HG03097 (cell line): ENCODE data around the gene TBC1D3B.
"Not testable (repeated sequence)": the region's sequence is repeated elsewhere in the genome, so short reads cannot be mapped to it uniquely, and the experiment has no call there.

ENCODE experiments used
- ATAC-seq: cut with Tn5 transposase; IDR thresholded peaks from one replicate; pipeline ENCODE4 v1.9.1; 2021; ENCODE audit not compliant: unreplicated experiment, low FRiP score

The TBC1D3B gene

DNA sequence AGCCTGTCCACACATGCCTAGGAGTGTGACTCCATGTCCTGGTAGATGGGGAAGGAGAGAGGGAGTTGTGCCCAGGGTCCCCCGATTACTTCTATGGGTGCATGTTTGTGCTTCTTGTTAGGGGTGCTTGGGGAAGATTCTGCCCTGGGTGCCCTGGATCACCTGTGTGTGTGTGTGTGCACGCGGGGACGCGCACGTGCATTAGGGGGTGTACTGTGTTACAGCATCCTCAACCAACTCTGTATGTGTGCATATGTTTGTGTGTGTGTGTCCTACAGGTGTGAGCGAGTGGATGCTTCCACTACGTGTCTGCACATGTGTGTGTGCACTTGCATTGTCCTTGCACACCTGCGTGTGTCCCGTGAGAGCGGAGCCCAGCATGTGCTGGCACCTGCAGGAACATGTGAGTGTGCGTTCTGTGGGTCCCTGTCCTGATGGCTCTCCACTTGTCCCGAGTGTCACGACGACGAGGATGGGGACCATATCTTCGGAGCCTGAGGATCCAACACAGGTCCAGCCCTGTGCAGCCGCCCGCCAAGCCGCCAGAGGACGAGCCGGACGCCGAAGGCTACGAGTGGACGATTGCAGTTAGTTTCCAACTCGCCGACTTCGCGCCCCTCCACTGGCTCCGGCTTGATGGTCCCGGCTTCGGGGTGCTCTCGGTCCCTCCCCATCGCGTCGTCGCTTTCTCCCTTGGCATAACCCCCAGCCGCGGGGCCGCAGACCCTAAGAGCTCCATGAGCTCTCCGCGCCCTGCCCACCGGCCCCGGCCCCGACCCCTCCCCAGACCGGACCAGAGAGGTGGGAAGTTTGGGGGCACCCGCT, 6.0 kb upstream of the TBC1D3B start:
- ATAC-seq = no peak

DNA sequence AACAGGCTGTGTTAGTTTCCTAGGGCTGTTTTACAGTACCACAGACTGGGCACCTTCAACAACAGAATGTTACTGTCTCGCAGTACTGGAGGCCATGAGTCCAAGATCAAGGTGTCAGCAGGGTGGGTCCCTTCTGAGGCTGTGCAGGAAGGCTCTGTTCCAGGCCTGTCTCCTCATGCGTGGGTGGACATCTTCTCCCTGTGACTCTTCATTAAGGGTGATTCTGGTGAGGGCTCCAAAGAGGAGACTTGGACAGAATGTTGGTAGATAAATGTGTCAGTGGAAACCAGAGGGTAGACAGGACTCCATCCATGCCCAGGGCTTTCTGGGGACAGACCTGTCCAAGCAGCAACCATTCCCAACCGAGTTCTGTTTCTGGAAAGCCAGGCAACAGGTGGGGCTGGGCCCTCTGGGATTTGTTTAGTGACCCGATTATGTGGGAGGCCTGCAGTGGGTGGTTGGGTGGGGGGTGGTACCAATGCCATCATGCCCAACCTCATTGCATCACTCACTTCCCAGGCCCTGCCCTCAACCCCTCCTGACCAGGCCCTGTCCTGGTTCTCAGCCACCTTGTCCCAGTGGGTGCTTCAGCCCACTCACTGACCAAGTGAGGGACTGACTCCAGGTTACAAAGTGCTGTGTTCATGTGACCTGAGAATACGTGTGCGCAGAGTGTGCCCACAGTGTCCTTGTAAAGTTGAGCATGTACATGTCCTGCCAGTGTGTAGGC, 5.2 kb upstream of the TBC1D3B start:
- not testable (repeated sequence) for ATAC-seq

DNA sequence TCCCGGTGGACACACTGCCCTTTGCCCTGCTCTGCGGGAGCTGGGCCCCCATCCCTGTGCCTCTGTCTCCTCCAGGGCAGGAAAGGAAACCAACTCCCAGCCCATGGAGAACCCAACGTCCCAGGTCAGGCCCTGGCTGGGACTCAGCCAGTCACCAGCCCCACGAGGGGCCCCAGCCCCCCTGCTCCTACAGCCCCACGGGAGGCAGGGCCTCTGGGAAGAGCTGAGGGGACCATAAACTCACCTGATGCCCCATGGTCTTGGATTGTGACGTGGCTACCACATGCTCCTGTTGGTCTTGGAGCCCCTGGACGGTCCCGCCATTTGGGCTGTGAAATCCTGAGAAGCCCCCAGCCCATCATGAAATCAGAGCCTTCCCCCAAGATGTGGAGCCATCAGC, 7.6 kb downstream of the TBC1D3B start:
- not testable (repeated sequence) for ATAC-seq

DNA sequence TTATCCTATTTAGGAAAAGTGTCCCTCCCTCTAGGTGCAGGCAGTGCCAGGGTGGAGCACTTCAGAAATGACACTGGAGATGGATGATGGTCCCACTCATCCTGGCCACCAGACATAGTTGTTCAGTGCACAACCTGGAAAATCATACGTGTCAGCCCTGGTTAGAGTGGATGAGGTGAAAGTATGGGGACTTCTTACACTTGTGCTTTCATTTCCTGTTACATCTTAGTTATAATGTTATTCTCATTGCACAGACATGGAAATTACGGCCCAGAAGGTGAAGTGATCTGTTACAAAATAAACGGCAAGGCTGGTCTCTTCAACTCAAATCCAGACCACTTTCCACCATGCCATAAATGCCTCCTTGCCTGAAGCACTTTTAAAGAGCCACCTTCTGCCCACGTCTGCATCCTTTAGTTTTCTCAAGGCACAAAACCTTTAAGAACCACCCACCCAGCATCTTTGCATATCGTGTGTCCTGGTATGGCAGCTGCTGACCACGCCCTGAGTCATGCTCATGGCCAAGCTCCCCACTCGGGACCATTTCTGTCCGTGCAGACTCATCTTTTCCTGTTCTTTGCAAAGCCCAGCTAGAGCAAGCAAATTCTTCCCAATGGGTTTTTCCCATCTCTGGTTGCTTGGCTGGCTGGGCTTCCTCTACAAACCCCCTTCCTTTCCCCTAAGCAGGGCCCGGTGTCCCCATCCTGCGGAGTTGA, 22.4 kb downstream of the TBC1D3B start:
- no peak for ATAC-seq

DNA sequence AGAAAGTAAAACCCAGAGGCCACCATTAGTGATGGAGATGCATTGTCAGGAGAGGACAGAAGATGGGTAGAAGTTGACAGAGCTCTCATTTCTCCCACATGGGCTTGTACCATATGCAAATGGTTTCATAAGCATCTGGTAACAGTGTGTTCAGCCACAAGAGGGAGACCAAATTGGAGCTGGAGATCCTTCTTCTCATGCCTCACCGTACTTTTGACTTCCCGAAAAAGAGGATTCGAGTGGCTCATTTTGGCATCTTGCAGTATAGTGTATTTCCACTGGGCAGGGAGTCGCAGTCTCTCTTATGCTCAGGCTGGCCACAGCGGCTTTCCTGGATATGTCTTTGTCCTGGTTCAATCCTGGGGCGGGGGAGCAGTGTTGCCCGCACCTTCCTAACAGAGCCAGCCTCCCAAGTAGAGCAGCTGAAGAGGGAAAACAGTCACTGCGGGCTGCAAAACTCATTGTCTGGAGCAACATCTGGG, 23.8 kb downstream of the TBC1D3B start:
- no peak for ATAC-seq

DNA sequence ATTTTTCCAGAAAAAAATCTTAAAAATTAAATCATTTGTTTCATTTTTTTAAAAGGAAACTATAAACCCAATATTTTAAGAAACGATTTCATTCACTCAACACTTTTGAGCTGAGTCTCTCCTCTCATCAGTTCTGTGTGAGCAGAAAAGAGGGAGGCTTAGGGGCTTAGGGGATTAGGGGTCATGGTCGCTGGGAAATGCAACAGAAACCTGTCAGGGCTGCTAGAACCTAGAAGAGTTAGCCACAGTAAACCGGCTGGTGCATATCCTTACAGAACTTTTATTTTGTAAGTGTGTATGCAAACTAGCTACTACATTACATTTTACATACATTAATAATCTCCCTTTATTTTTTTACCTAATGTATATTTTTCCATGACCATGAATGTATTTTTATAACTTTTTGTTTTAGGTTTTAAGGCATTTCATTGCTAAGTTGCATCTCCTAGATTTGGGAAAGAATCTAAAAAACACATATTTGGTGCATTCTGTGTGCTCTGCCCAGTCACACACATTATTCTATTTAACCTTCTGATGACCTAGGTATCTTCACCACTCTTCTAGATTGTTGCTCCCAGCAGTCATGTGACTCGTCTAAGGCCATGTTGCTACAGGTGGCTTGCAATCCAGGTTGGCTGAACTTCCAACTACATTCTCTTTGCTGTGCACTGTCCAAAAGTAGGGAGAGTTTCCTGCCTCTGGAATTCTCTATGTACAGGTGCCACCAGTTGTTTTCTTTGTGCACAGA, 24.4 kb downstream of the TBC1D3B start:
- ATAC-seq = no peak

DNA sequence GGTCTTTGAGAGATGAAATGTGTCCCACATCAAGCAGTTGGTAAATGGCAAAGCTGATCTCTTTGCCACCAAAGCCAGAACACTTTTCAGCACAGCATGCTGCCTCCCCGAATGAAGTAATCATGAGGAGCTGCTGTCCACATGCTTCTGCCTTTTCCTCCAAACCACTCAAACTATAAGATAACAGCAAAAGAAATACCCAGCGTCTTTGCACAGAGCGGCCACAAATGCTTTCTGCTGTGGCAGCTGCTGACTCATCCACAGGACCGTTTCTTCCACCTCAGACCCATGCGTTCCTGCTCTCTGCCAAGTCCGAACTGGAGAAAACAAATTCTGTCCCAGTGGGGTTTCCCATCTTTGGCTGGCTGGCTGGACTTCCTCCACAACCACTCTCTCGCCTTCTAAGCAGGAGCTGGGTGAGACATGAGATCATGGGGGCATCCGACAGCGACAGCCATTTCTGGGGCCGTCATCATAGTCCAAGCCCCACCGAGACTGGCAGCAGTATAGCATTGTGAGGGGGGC, 27.1 kb downstream of the TBC1D3B start:
- no peak for ATAC-seq

DNA sequence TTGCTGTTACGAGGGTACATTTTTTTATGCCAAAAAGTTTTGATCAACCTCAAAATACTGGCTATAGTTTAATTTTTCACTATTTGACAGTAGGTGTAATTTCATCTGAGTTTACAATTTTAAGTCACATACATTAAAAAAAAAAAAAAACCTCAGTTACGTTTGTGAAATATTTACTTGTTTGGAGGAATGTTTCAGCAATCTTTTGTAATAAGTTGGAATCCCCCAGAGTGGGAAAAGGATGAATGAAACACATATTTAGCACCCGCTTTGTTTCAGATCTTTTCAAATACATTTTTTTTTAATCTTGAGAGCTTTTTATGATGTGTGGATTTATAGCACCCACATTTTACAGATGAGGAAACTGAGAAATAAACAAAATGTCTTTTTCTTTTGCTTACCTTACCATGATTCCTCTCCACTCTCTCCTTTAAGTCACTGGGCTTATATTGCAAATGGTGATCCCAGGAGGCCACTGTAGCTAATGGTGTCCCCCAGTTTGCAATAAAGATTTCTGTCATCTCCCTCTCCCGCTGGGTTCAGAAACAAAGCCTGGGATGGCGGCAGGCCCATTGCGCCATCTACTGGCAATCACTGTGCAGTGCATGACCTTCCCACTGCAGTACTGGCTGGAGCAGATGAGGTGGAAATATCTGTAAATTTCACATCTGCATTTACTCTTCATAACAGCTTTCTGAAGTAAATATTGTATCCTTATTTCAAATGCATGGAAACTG, 27.7 kb downstream of the TBC1D3B start:
- no peak for ATAC-seq

DNA sequence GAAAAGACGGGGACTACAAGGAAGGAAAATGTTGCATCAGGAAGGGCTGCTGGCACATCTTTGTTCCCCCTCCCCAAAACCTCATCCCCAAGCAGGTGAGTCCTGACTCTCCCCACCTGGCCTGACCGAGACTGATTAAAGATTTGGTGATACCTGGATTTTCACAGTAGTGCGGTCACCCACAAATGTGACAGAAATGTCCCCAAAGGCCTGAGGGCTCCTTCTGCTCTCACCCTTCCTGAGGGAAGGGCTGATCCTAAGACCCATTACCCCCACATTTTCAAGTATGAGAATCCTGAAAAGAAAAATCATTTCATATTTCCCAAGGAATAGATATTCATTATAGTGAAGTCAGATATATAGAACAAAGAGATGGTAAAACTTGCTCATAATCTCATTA, 28.8 kb downstream of the TBC1D3B start:
- ATAC-seq = no peak

DNA sequence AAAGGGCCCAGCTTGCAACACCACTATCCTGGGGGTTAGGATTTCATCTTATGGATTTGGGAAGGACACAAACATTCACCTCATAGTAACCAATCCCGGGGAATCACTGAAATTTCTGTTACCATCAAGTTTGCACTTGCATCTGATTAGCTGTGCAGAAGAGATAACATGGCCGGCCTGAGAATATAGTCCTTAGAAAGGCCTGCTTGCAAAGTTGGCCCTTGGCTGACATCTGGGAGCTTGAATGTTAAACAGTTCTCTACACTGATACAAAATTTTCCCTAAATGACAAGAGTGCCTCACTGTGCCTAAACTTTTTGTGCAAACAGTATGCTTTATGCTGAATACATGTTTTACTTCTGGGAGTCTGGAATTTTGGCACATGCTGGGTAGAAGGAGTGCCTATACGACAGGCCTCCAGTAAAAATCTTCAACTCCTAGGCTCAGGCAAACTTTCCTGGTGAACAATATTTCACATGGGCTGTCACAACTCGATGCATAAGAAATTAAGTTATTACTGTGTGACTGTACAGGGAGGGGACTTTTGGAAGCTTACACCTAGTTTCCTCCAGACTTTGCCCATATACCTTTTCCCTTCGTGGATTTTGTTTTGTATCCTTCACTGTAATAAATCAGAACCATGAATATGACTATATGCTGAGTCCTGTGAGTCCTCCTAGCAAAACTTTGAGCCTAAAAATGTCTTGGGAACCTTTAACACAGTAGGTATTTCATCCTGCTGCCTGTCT, 31.3 kb downstream of the TBC1D3B start:
- ATAC-seq = no peak

DNA sequence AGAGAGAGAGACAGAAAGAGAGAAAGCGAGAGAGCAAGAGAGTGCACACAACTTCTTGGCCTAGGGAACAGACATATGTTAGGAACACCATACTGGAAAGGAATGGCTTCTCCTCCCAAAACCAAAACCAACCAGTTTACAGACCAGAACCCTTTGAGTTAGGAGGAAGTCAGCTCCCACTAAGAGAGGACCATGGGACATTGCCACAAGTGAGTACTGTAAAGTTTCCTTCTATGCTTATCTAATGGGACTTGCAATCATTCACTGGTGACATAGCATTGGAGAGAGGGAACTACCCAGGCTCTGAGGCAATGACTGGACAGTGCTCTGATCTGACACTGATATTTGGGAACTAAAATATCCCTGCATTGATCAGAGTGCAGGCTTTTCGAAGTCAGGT, 32.4 kb downstream of the TBC1D3B start:
- no peak for ATAC-seq

DNA sequence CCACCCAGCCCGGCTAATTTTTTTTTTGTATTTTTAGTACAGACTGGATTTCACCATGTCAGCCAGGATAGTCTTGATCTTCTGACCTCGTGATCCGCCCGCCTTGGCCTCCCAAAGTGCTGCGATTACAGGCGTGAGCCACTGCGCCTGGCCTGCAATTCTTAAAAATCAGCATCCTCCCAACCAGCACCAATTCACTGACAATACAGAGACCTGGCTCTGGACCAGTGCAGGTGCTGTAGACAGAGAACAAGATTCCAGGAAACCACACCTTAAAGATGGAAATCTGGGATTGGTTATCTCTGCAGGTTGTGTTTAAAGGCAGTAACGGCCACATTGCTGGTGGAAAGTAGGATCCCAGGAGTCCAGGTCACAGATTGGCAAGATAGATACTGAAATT, 33.6 kb downstream of the TBC1D3B start:
- no peak for ATAC-seq

DNA sequence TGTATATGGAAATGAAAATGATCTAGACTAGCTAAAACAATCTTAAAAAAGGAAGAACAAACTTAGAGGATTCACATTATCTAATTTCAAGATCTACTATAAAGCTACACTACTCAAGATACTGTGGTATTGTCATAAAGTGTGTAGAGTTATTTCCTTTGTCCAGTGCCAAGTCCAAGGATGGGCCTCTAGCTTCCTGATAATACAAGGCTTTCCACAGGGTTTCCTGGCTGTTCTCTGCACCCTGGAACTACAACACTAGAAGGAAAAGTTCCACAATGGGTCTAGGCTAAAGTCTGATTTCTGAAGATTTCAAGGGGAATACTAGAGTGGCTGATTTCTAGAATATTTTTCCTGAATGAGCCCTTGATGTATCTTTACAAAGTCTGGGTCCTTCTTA, 34.2 kb downstream of the TBC1D3B start:
- ATAC-seq = no peak

DNA sequence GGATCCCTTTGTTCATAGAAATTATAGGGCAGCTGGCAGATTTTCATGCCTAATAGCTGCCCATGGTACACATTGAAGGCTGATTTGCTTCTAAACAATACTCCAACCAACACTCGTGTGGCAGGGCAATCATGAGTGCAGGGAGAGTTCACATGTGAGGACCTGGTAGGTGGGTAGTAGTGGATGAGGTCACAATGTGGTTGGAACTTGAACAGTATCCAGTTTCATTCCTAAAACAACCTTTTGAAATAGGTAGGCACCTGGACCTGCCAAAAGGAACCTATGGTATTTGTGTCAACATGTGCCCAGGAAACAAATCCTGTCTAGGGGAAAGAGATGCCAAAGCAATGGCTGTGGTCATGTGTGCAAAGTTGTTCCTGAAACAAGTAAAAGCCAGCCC, 40.0 kb downstream of the TBC1D3B start:
- ATAC-seq = no peak

DNA sequence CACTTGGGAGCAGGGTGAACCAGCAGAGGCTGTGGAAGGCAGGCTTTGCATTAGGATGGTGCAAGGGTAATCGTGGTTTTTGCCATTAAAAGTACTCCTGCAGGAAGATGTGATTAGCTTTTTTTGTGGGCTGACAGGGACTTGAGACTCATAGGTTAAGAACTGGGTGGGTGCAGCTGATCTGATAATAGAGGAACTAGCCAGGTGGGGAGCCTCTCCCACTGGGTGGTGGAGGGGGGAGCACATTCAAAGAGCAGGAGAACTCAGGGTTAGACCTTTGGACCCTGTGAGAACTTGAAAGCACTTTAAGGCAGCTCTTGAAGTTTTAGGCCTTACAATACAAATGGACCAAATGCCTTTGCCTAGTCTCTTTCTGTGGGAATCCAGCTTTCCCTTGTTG, 40.4 kb downstream of the TBC1D3B start:
- no peak for ATAC-seq

DNA sequence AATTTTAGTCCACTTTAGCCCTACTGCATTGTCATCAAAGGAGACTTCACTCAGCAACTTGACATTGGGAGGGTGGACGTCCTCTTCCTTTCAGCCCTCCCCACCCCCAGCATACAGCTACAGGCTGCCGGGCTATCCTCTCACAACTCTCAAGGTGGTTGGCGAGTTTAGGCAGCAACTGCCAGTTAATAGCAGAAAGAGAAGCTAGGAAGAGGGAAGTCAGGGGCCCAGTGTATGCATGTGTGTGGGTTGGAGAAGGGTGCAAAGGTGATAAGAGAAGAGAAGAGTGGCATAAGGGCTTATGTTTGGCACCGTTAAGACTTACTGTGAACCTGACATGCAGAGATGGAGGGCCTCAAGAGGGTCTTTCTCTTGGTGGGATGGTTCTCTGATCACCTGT, 41.0 kb downstream of the TBC1D3B start:
- no peak for ATAC-seq

DNA sequence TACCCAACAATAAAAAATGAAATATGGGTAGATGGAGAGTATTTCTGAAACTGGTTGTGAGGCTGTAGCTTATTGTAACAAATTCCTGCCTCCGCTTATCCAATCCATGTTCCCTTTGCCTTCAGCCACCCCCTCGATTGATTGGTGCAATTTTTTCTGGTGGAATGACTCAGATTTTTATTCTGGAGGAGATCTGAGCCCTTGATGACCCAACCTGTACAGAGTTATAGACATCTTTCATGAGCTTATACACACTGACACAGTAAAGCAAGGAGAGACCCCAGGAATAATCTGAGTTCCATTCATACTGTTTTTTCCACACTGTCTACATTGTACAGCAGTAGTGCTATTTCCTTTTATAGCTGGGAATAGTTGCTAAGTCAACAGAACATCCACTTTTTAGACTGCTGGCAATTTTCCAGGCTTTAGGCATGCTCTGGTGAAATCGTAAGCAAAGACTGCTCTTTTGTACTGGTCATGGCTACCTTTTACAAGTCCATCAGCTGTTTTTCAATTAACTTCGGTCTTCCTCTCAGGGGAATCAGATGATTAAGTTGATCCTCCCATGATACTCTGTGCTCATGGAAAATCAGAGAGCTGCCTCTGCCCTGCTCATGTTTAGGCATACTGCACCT, 42.7 kb downstream of the TBC1D3B start:
- no peak for ATAC-seq

DNA sequence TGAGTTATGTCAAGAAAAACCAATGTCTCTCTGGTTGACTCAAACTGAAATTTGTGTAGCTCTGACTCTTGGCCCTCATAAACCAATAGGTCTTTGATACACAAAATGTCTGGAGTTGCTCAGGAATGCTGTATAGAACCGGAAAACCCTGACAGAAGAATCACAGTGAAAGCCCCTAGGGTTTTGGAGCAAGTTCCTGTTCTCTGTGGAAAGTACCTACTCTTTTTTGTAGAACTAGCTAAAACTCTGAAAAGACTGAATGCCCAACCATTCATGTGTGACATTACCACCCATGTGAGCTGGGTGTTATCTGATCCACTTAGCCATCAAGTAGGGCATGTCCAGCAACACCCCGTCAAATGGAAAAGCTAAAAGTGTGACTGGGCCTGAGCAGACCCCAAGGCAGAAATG, 44.0 kb downstream of the TBC1D3B start:
- ATAC-seq = no peak

DNA sequence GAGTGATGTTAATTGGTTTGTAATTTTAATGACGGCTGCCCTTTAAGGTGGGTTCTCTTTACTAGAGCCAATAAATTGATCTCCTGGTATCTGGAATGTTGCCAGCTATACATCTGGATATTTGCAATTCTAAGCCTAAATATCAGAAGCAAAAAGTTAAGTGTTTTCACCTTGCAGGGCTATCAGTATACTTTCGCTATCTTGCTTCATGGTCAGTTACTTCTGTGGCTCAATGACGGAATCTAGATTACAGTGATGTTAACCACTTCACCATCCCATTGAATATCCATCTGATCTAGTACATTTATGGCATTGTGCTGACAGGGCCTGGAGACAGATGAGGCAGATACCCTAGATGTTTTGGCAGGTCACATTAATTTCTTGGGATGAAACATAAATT, 44.5 kb downstream of the TBC1D3B start:
- no peak for ATAC-seq
